ENCODE data around the gene STAT5A.
A peak's percentile ranks its signal among the peaks of the same experiment; 100 is the strongest.

DNA sequence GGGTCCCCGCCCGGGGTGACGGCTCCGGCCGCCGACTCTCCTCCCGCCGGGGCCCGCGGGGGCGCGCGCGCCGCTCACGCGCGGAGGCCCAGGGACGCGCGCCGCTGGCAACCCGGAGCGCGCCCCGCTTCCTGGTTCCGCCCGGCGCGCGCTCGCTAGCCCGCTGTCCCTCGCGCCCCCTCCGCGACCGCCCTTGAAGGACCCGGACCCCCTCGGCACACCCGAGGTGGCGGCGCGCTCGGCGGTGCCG is 12.0 kb upstream of the STAT5A start, which contains the start of gene STAT5B:
- no peak for TF ChIP-seq CTCF (IDR thresholded peaks at IDR 0.05)
- no peak for TF ChIP-seq POLR2A (IDR thresholded peaks at IDR 0.05)
- TF ChIP-seq POLR2AphosphoS5 (IDR thresholded peaks at IDR 0.05) = peak in 2 of 3 donors; percentile 9 to 23

Data from breast epithelium (tissue), 3 donors.